SK-N-SH (cell line): ENCODE results near the gene RPL13. TPM values are rescaled to one million over a fixed set of nuclear protein-coding genes. Genes with fewer than 3 reads are reported as not detected.

Source experiments
- CTCF ChIA-PET: fragments of 300-600, 350-600 bp; formaldehyde crosslinking; extraction: SDS; loops from one replicate; lab custom pipeline; 2021; lab: Yijun Ruan, JAX
- POLR2A ChIA-PET: fragments of 350-600 bp; sonication (Branson Sonifier 250); formaldehyde crosslinking; extraction: SDS; loops from one replicate; lab custom pipeline; 2020; ENCODE audit warnings: antibody characterized with exemption, inconsistent platforms; lab: Yijun Ruan, JAX
- DNase-seq: peaks from one replicate; pipeline ENCODE4 v3.0.0; 2012
- H2AFZ ChIP-seq: fragments of 200-600 bp; sonication (generic); 2 replicates; pipeline ENCODE4 v1.8.1; 2016; ENCODE audit warnings: antibody characterized with exemption, mild to moderate bottlenecking, low read depth
- H3F3A ChIP-seq: fragments of 200-600 bp; sonication (generic); replicated peaks from 2 replicates; pipeline ENCODE3; 2016; ENCODE audit warnings: antibody characterized with exemption, mild to moderate bottlenecking; ENCODE audit not compliant: insufficient read depth
- H3K27ac ChIP-seq, 2 experiments: fragments of 200-500 bp in 1 of 2; fragments of 200-600 bp in 1 of 2; sonication (Bioruptor generic) in 1 of 2; sonication (generic), shearing (Covaris generic) in 1 of 2; 2 replicates each; pipeline versions ENCODE4 v1.5.1 to v1.6.1; 2014 to 2016; ENCODE audit warnings: low read depth in 2 of 2, inconsistent platforms in 1 of 2, low read length in 1 of 2, mild to moderate bottlenecking in 1 of 2, mixed read lengths in 1 of 2
- H3K27me3 ChIP-seq: fragments of 200-600 bp; sonication (generic), shearing (Covaris generic); 2 replicates; pipeline ENCODE4 v1.6.1; 2016; ENCODE audit warnings: mixed run types; ENCODE audit not compliant: insufficient read depth
- H3K36me3 ChIP-seq, 2 experiments: fragments of 200-500 bp in 1 of 2; fragments of 200-600 bp in 1 of 2; sonication (Bioruptor generic) in 1 of 2; sonication (generic) in 1 of 2; replicated peaks in 1 of 2; 2 replicates each; pipeline versions ENCODE3 to v1.5.1; 2014 to 2016; ENCODE audit warnings: low read length in 1 of 2, mild to moderate bottlenecking in 1 of 2; ENCODE audit not compliant: insufficient read depth in 2 of 2, control insufficient read depth in 1 of 2
- H3K4me1 ChIP-seq, 2 experiments: fragments of 200-500 bp in 1 of 2; fragments of 200-600 bp in 1 of 2; sonication (Bioruptor generic) in 1 of 2; sonication (generic), shearing (Covaris generic) in 1 of 2; 2 replicates each; pipeline versions ENCODE4 v1.5.1 to v1.6.1; 2014 to 2016; ENCODE audit warnings: low read depth in 1 of 2, low read length in 1 of 2, mixed run types in 1 of 2; ENCODE audit not compliant: insufficient read depth in 2 of 2, control insufficient read depth in 1 of 2
- H3K4me2 ChIP-seq: fragments of 200-600 bp; sonication (generic), shearing (Covaris generic); 2 replicates; pipeline ENCODE4 v1.6.1; 2017; ENCODE audit warnings: mixed run types
- H3K4me3 ChIP-seq, 2 experiments: fragments of 200-500 bp in 1 of 2; fragments of 200-600 bp in 1 of 2; sonication (Bioruptor generic) in 1 of 2; sonication (generic), shearing (Covaris generic) in 1 of 2; 2 replicates each; pipeline versions ENCODE4 v1.5.1 to v1.8.1; 2014 to 2016; ENCODE audit warnings: low read depth in 2 of 2, inconsistent platforms in 1 of 2, low read length in 1 of 2, mild to moderate bottlenecking in 1 of 2, mixed read lengths in 1 of 2, moderate library complexity in 1 of 2
- H3K79me2 ChIP-seq: fragments of 200-600 bp; sonication (generic); 2 replicates; pipeline ENCODE4 v1.8.1; 2017; ENCODE audit warnings: mild to moderate bottlenecking; ENCODE audit not compliant: insufficient read depth
- H3K9ac ChIP-seq: fragments of 200-600 bp; sonication (generic); 2 replicates; pipeline ENCODE4 v1.6.1; 2017; ENCODE audit warnings: mixed run types
- H3K9me2 ChIP-seq: fragments of 200-600 bp; sonication (generic); 2 replicates; pipeline ENCODE4 v1.6.1; 2017; ENCODE audit warnings: mixed run types
- H3K9me3 ChIP-seq: fragments of 200-600 bp; sonication (generic); 2 replicates; pipeline ENCODE4 v1.6.1; 2017; ENCODE audit warnings: mixed run types, mild to moderate bottlenecking, moderate library complexity
- H4K20me1 ChIP-seq: fragments of 200-600 bp; sonication (generic); 2 replicates; pipeline ENCODE4 v1.6.1; 2017; ENCODE audit warnings: mild to moderate bottlenecking, mixed run types; ENCODE audit not compliant: insufficient read depth
- JUND ChIP-seq: IDR thresholded peaks from 2 replicates; pipeline ENCODE4 v1.4.0; 2012
- MXI1 ChIP-seq: IDR thresholded peaks from 2 replicates; pipeline ENCODE4 v1.6.1; 2012; ENCODE audit warnings: mild to moderate bottlenecking, low read depth, low read length, improper control_type of control experiment
- RCOR1 ChIP-seq: fragments of 150-350 bp; IDR thresholded peaks from 2 replicates; pipeline ENCODE4 v1.6.1; 2017; ENCODE audit warnings: antibody characterized with exemption, low read length
- RFX5 ChIP-seq: IDR thresholded peaks from 2 replicates; pipeline ENCODE4 v1.6.1; 2012; ENCODE audit warnings: mild to moderate bottlenecking, improper control_type of control experiment, low read length
- SMC3 ChIP-seq: IDR thresholded peaks from 2 replicates; pipeline ENCODE4 v1.6.1; 2012; ENCODE audit warnings: low read depth, low read length, improper control_type of control experiment
- TAF1 ChIP-seq: IDR thresholded peaks from 2 replicates; pipeline ENCODE4 v1.6.1; 2012; ENCODE audit warnings: low read depth, mild to moderate bottlenecking, low read length, moderate library complexity, borderline replicate concordance
- TCF12 ChIP-seq: IDR thresholded peaks from 2 replicates; pipeline ENCODE4 v1.4.0; 2012
- YY1 ChIP-seq: IDR thresholded peaks from 2 replicates; pipeline ENCODE4 v1.4.0; 2012; ENCODE audit warnings: low read depth, mild to moderate bottlenecking
- WGBS: methylation state at CpG from one replicate; pipeline ENCODE4 v1.1.6; 2017; ENCODE audit warnings: low lambda C conversion rate; 5-methylcytosine and 5-hydroxymethylcytosine counted together
- polyA plus RNA-seq, 3 experiments: library from polyadenylated mRNA; depleted of rRNA; stranded (reverse); fragments of >200 nt; gene quantifications; 2 replicates each; pipeline ENCODE4 v1.2.3, GENCODE V29; 2012
- TF ChIP-seq, protein P1 (sequence below): IDR thresholded peaks from 2 replicates; pipeline ENCODE4 v1.4.0; 2012; ENCODE audit warnings: low read depth, borderline replicate concordance

RPL13 gene
- polyA plus RNA-seq, 1 of the 3 experiments (the other 2 are of a cell fraction): 4,635 TPM

DNA sequence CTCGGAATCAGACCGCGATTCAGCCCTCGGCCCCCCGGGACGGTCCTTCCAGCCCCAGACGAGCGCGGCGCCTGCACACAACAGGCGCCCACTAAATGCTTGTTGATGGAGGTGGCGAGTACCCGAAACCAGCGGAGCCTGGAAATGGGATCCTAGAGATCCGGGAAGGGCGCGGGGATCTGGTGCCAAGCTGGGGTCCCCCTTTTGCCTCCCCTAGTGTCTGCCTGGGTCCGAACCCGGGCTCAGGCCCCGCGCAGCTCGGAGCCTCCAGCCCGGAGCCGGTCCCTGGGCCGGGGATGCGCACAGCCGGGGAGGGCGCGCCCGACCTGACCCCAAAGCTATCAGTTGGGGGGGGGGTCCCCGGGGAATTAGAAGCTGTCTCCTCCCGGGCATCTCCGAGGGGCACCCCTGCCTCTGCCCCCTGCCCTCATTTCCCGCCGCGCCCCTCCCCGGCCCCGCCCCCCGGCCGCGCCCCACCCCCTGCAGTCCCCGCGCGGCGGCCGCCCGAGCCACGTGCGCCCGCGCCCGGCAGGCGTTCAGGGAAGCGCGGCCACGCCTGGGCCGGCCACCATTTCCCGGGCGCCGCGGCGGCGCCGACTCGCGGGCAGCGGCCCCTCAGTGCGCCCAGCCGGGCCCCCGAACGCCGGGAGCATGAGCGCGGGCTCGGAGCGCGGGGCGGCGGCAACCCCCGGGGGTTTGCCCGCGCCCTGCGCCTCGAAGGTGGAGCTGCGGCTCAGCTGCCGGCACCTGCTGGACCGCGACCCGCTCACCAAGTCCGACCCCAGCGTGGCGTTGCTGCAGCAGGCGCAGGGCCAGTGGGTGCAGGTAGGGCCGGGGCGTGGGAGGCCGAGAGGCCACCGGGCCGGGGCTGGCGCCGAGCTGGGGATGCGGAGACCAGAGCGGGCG, 15.0 kb downstream of the RPL13 start, which contains the start of gene CPNE7:
TSS of gene CPNE7 (plus strand) at position 512 of the 906 bp plus-strand sequence. CDS start at position 652, 140 bp downstream.
- CTCF ChIA-PET: no interaction called here
- TF ChIP-seq YY1: no peak
- no peak for TF ChIP-seq RCOR1
- TF ChIP-seq TCF12: no peak

DNA sequence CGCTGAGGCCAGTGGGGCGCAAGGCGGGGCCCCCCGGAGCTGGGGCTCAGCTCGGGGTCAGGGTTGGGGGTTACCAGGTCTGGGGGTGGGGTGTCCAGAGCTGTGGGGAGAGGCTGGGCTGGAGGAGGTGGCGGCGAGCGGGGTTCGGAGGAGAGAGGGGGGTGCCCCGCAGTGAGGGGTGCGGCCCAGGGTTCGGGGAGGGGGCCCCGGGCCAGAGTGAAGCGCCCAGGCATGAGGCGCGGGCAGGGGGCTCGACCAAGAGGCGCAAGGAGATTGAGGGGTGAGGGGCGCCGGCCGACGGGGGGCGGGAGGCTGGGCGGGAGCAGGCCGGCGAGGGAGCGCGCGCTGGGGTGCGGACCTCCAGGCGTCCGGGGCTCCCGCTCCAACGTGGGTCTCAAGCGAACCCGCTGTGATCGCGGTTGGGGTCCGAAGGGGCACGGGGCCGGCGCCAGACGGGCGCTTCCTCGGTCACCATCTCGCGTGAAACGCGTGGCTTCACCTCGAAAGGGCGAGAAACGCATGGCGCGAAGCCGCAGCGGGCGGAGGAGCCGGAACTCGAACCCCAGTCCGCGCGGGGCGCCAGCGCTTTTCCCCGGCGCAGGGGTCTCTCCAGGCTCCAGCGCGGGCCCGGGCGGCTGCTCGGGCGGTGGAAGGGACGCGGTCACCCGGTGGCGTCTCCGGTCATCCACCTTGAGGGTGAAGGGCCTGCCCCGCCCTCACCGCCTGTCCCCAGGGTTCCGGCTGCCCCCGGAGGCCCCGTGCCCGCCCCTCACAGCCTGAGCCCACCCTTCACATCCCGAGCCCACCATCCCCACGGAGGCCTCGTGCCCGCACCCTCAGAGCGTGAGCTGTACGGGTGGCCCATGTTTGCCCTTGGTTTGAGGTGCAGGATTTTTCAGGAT, 15.9 kb downstream of the RPL13 start:
- Histone ChIP-seq H2AFZ (no peak overlapping the region), H3K9me2 (no peaks in the 10 kb centered on the region), H3K9ac (no peak overlapping the region)

More for the DNA sequence above, 15.0 kb downstream of the RPL13 start, which contains the start of gene CPNE7:
- POLR2A ChIA-PET: no interaction called here
- Histone ChIP-seq H3K27ac (no peak within 1 kb of the TSS), H3K4me1 (peaks cover 0 to 16% of the 10 kb centered on the region in 2 experiments; a peak in 1 of 4 replicates), H4K20me1 (no peaks in the 10 kb centered on the region), H2AFZ (no peak within 1 kb of the TSS), H3K27me3 (no peaks in the 10 kb centered on the region), H3F3A (peaks cover 5% of the 10 kb centered on the region), H3K4me3 (no peak within 1 kb of the TSS; a peak in 1 of 4 replicates), H3K9me2 (no peaks in the 10 kb centered on the region), H3K9me3 (no peaks in the 10 kb centered on the region), H3K36me3 (no peaks in the 10 kb centered on the region), H3K79me2 (no peaks in the 10 kb centered on the region), H3K4me2 (no peak within 1 kb of the TSS), H3K9ac (no peak within 1 kb of the TSS)
- 52% methylated on average over 32 of the region's 103 CpGs for WGBS
- peak; percentile 55 for DNase-seq

More for the DNA sequence above, 15.9 kb downstream of the RPL13 start:
- no peak for TF ChIP-seq JUND
- no peak for TF ChIP-seq RFX5
- TF ChIP-seq TAF1: no peak
- no peak for TF ChIP-seq TCF12
- TF ChIP-seq MXI1: no peak
- TF ChIP-seq, protein P1, sequence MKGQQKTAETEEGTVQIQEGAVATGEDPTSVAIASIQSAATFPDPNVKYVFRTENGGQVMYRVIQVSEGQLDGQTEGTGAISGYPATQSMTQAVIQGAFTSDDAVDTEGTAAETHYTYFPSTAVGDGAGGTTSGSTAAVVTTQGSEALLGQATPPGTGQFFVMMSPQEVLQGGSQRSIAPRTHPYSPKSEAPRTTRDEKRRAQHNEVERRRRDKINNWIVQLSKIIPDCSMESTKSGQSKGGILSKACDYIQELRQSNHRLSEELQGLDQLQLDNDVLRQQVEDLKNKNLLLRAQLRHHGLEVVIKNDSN: no peak
- TF ChIP-seq SMC3: no peak
- TF ChIP-seq, all 33 proteins: peak for 0
- peaks cover 0 to 16% of the 10 kb centered on the region in 2 experiments; a peak in 1 of 4 replicates for H3K4me1 ChIP-seq
- H3K27me3 ChIP-seq: no peaks in the 10 kb centered on the region
- H3F3A ChIP-seq: peaks cover 12% of the 10 kb centered on the region
- no peaks in the 10 kb centered on the region for H3K79me2 ChIP-seq
- no peak overlapping the region for H3K4me2 ChIP-seq
- DNase-seq: no peak
- WGBS: 91% methylated on average over 79 of the region's 89 CpGs
- ChIA-PET POLR2A (no interaction called here), CTCF (no interaction called here)
- H4K20me1 ChIP-seq: no peaks in the 10 kb centered on the region
- no peak overlapping the region for H3K27ac ChIP-seq
- no peaks in the 10 kb centered on the region for H3K36me3 ChIP-seq
- H3K9me3 ChIP-seq: no peaks in the 10 kb centered on the region
- H3K4me3 ChIP-seq: no peak overlapping the region
